ENCODE results near the gene SLC25A44.

SLC25A44 gene

GRCh38 chr1:156194300-156194652, 372 bp downstream of the SLC25A44 start (continued):
- TF ChIP-seq CREB5 (CRISPR knock-in tag; IDR thresholded peaks at IDR 0.05; ENCODE audit: low read depth) (no peak), PATZ1 (CRISPR knock-in tag; IDR thresholded peaks at IDR 0.05; ENCODE audit: borderline replicate concordance) (no peak), ZFP3 (CRISPR knock-in tag; IDR thresholded peaks at IDR 0.05) (no peak)

GRCh38 chr1:156195853-156196252, 1.9 kb downstream of the SLC25A44 start:
- TF ChIP-seq POU6F1 (CRISPR knock-in tag; IDR thresholded peaks at IDR 0.05; ENCODE audit: borderline replicate concordance, low read depth): no peak
- TF ChIP-seq OSR1 (CRISPR knock-in tag; IDR thresholded peaks at IDR 0.05): no peak
- no peak for TF ChIP-seq CREB5 (CRISPR knock-in tag; IDR thresholded peaks at IDR 0.05; ENCODE audit: low read depth)
- no peak for TF ChIP-seq TCF4 (CRISPR knock-in tag; IDR thresholded peaks at IDR 0.05; ENCODE audit: borderline replicate concordance)
- no peak for TF ChIP-seq PATZ1 (CRISPR knock-in tag; IDR thresholded peaks at IDR 0.05; ENCODE audit: borderline replicate concordance)
- TF ChIP-seq ISL1 (CRISPR knock-in tag; IDR thresholded peaks at IDR 0.05): no peak
- TF ChIP-seq SNAI2 (CRISPR knock-in tag; IDR thresholded peaks at IDR 0.05): no peak
- ATAC-seq: no peak

GRCh38 chr1:156196445-156196844, 2.5 kb downstream of the SLC25A44 start:
- no peak for ATAC-seq
- TF ChIP-seq OSR1 (CRISPR knock-in tag; IDR thresholded peaks at IDR 0.05) (no peak), PATZ1 (CRISPR knock-in tag; IDR thresholded peaks at IDR 0.05; ENCODE audit: borderline replicate concordance) (no peak), SNAI2 (CRISPR knock-in tag; IDR thresholded peaks at IDR 0.05) (no peak), ZFP3 (CRISPR knock-in tag; IDR thresholded peaks at IDR 0.05) (no peak), ZNF8 (CRISPR knock-in tag; IDR thresholded peaks at IDR 0.05) (no peak), TOX (CRISPR knock-in tag; IDR thresholded peaks at IDR 0.05; ENCODE audit: borderline replicate concordance) (no peak), PPARA (CRISPR knock-in tag; IDR thresholded peaks at IDR 0.05; ENCODE audit: borderline replicate concordance) (no peak), POU6F1 (CRISPR knock-in tag; IDR thresholded peaks at IDR 0.05; ENCODE audit: borderline replicate concordance, low read depth) (no peak), ZNF70 (CRISPR knock-in tag; IDR thresholded peaks at IDR 0.05) (no peak), CSDC2 (CRISPR knock-in tag; IDR thresholded peaks at IDR 0.05) (no peak), ZC3H10 (CRISPR knock-in tag; IDR thresholded peaks at IDR 0.05) (no peak), TSHZ2 (CRISPR knock-in tag; IDR thresholded peaks at IDR 0.05) (no peak), GLIS3 (CRISPR knock-in tag; IDR thresholded peaks at IDR 0.05) (no peak), RARB (CRISPR knock-in tag; IDR thresholded peaks at IDR 0.05) (no peak), ISL1 (CRISPR knock-in tag; IDR thresholded peaks at IDR 0.05) (no peak)
